ENCODE results near the gene TMEM186. TPM values are rescaled to one million over a fixed set of nuclear protein-coding genes. Genes with fewer than 3 reads are reported as not detected.

TMEM186 gene, protein sequence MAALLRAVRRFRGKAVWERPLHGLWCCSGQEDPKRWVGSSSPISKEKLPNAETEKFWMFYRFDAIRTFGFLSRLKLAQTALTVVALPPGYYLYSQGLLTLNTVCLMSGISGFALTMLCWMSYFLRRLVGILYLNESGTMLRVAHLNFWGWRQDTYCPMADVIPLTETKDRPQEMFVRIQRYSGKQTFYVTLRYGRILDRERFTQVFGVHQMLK
- polyA plus RNA-seq (2012; ENCODE audit: insufficient read length, low read depth), result 9.5 TPM

GRCh38 chr16:8797364-8798173 is at the start of gene TMEM186, which contains the start of gene PMM2:
TSS of gene TMEM186 (minus strand) at chr16:8797639. CDS start at chr16:8797614, 25 bp downstream.
TSS of gene PMM2 (plus strand) at chr16:8797839. CDS start at chr16:8797883, 44 bp downstream.
- TF ChIP-seq, protein P1, sequence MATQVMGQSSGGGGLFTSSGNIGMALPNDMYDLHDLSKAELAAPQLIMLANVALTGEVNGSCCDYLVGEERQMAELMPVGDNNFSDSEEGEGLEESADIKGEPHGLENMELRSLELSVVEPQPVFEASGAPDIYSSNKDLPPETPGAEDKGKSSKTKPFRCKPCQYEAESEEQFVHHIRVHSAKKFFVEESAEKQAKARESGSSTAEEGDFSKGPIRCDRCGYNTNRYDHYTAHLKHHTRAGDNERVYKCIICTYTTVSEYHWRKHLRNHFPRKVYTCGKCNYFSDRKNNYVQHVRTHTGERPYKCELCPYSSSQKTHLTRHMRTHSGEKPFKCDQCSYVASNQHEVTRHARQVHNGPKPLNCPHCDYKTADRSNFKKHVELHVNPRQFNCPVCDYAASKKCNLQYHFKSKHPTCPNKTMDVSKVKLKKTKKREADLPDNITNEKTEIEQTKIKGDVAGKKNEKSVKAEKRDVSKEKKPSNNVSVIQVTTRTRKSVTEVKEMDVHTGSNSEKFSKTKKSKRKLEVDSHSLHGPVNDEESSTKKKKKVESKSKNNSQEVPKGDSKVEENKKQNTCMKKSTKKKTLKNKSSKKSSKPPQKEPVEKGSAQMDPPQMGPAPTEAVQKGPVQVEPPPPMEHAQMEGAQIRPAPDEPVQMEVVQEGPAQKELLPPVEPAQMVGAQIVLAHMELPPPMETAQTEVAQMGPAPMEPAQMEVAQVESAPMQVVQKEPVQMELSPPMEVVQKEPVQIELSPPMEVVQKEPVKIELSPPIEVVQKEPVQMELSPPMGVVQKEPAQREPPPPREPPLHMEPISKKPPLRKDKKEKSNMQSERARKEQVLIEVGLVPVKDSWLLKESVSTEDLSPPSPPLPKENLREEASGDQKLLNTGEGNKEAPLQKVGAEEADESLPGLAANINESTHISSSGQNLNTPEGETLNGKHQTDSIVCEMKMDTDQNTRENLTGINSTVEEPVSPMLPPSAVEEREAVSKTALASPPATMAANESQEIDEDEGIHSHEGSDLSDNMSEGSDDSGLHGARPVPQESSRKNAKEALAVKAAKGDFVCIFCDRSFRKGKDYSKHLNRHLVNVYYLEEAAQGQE (IDR thresholded peaks at IDR 0.05; ENCODE audit: insufficient read depth in 1 of 2, low read depth in 2 of 2, low read length in 2 of 2), result no peak
- TF ChIP-seq FOXP2 (optimal IDR thresholded peaks at IDR 0.05; ENCODE audit: borderline replicate concordance, extremely low read depth, extremely low read length, insufficient read depth) (no peak), TAF1 (IDR thresholded peaks at IDR 0.05; ENCODE audit: borderline replicate concordance, insufficient read depth, low read length) (no peak), POLR2AphosphoS5 (IDR thresholded peaks at IDR 0.05; ENCODE audit: low read depth, low read length) (peak; percentile 80), SIN3A (IDR thresholded peaks at IDR 0.05; ENCODE audit: borderline replicate concordance, insufficient read depth, low read length) (peak; percentile 96)

DNA sequence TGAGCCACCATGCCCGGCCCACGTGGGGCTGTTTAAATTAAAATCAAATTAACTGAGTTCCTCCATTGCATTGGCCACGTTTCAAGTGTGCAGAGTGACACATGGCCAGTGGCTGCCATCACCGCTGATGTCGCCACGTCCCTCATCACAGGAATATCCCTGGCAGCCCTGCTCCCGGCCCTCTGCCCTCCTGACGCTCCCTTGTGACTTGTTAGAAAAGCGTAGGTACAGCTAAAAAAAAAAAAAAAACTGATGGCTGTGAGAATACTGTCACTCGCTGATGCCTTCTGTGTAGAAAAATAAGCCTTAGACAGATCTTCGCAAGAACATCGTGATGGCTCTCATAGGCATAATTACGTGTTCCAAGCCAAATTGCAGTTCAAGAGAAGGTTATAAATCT is 49.7 kb upstream of the TMEM186 start:
- TF ChIP-seq FOXP2 (optimal IDR thresholded peaks at IDR 0.05; ENCODE audit: borderline replicate concordance, extremely low read depth, extremely low read length, insufficient read depth) (no peak), POLR2AphosphoS5 (IDR thresholded peaks at IDR 0.05; ENCODE audit: low read depth, low read length) (no peak), SIN3A (IDR thresholded peaks at IDR 0.05; ENCODE audit: borderline replicate concordance, insufficient read depth, low read length) (no peak), TAF1 (IDR thresholded peaks at IDR 0.05; ENCODE audit: borderline replicate concordance, insufficient read depth, low read length) (no peak)
- TF ChIP-seq, protein P1 (IDR thresholded peaks at IDR 0.05; ENCODE audit: insufficient read depth in 1 of 2, low read depth in 2 of 2, low read length in 2 of 2), result no peak

- TF ChIP-seq TAF1 (IDR thresholded peaks at IDR 0.05; ENCODE audit: borderline replicate concordance, insufficient read depth, low read length) (no peak), FOXP2 (optimal IDR thresholded peaks at IDR 0.05; ENCODE audit: borderline replicate concordance, extremely low read depth, extremely low read length, insufficient read depth) (no peak), POLR2AphosphoS5 (IDR thresholded peaks at IDR 0.05; ENCODE audit: low read depth, low read length) (no peak), SIN3A (IDR thresholded peaks at IDR 0.05; ENCODE audit: borderline replicate concordance, insufficient read depth, low read length) (no peak)
- TF ChIP-seq, protein P1 (IDR thresholded peaks at IDR 0.05; ENCODE audit: insufficient read depth in 1 of 2, low read depth in 2 of 2, low read length in 2 of 2), result no peak
Observed at GRCh38 chr16:8846401-8846932, 49.0 kb upstream of the TMEM186 start.

- no peak for TF ChIP-seq SIN3A (IDR thresholded peaks at IDR 0.05; ENCODE audit: borderline replicate concordance, insufficient read depth, low read length)
- TF ChIP-seq, protein P1 (IDR thresholded peaks at IDR 0.05; ENCODE audit: insufficient read depth in 1 of 2, low read depth in 2 of 2, low read length in 2 of 2), result no peak
- TF ChIP-seq POLR2AphosphoS5 (IDR thresholded peaks at IDR 0.05; ENCODE audit: low read depth, low read length), result no peak
- no peak for TF ChIP-seq FOXP2 (optimal IDR thresholded peaks at IDR 0.05; ENCODE audit: borderline replicate concordance, extremely low read depth, extremely low read length, insufficient read depth)
Observed at GRCh38 chr16:8845699-8846298, 48.4 kb upstream of the TMEM186 start.
